ENCODE data around the gene GATD1. TPM values are rescaled to one million over a fixed set of nuclear protein-coding genes. Genes with fewer than 3 reads are reported as not detected.

The GATD1 gene
- total and polyA plus RNA-seq, 9 of the 15 experiments (the other 6 are each of a cell fraction or from before 2014, with no cell fraction given), result 2.8 to 144 (median 36.9) TPM

- TF ChIP-seq PRPF4 (IDR thresholded peaks at IDR 0.05; ENCODE audit: insufficient read depth, low read depth, low read length, poor library complexity, severe bottlenecking), result no peak
- TF ChIP-seq UBTF (IDR thresholded peaks at IDR 0.05; ENCODE audit: borderline replicate concordance in 1 of 2, low read depth in 2 of 2, low read length in 2 of 2), result no peak
- peak; percentile 70 for TF ChIP-seq SAP30 (IDR thresholded peaks at IDR 0.05; ENCODE audit: borderline replicate concordance, insufficient read depth, low read depth, low read length, poor library complexity, severe bottlenecking)
- TF ChIP-seq BHLHE40 (IDR thresholded peaks at IDR 0.05; ENCODE audit: low read length), result peak; percentile 96
- TF ChIP-seq GTF2F1 (IDR thresholded peaks at IDR 0.05; ENCODE audit: low read depth, low read length), result no peak
- 0 out of 2 replicates have a peak, but pooled peaks have one; percentile 41 for TF ChIP-seq HNRNPL (IDR thresholded peaks at IDR 0.05; ENCODE audit: low read depth, low read length)
- no peak for TF ChIP-seq ZNF146 (CRISPR knock-in tag; IDR thresholded peaks at IDR 0.05; ENCODE audit: unreplicated experiment)
- TF ChIP-seq, protein P1, sequence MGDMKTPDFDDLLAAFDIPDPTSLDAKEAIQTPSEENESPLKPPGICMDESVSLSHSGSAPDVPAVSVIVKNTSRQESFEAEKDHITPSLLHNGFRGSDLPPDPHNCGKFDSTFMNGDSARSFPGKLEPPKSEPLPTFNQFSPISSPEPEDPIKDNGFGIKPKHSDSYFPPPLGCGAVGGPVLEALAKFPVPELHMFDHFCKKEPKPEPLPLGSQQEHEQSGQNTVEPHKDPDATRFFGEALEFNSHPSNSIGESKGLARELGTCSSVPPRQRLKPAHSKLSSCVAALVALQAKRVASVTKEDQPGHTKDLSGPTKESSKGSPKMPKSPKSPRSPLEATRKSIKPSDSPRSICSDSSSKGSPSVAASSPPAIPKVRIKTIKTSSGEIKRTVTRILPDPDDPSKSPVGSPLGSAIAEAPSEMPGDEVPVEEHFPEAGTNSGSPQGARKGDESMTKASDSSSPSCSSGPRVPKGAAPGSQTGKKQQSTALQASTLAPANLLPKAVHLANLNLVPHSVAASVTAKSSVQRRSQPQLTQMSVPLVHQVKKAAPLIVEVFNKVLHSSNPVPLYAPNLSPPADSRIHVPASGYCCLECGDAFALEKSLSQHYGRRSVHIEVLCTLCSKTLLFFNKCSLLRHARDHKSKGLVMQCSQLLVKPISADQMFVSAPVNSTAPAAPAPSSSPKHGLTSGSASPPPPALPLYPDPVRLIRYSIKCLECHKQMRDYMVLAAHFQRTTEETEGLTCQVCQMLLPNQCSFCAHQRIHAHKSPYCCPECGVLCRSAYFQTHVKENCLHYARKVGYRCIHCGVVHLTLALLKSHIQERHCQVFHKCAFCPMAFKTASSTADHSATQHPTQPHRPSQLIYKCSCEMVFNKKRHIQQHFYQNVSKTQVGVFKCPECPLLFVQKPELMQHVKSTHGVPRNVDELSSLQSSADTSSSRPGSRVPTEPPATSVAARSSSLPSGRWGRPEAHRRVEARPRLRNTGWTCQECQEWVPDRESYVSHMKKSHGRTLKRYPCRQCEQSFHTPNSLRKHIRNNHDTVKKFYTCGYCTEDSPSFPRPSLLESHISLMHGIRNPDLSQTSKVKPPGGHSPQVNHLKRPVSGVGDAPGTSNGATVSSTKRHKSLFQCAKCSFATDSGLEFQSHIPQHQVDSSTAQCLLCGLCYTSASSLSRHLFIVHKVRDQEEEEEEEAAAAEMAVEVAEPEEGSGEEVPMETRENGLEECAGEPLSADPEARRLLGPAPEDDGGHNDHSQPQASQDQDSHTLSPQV (IDR thresholded peaks at IDR 0.05), result peak; percentile 79
- no peak for TF ChIP-seq SMAD1 (IDR thresholded peaks at IDR 0.05; ENCODE audit: low read depth, low read length, partially characterized antibody)
- peak; percentile 59; the same call in 1 of the 2 replicates for TF ChIP-seq CTBP1 (IDR thresholded peaks at IDR 0.05; ENCODE audit: borderline replicate concordance)
- no peak for TF ChIP-seq PTRF (tag; IDR thresholded peaks at IDR 0.05)
- no peak for TF ChIP-seq HMBOX1 (IDR thresholded peaks at IDR 0.05)
- TF ChIP-seq SLC30A9 (CRISPR knock-in tag; IDR thresholded peaks at IDR 0.05), result no peak
- TF ChIP-seq HNRNPLL (IDR thresholded peaks at IDR 0.05; ENCODE audit: low read depth, low read length, poor library complexity, severe bottlenecking), result no peak
- no peak for TF ChIP-seq BRF2 (IDR thresholded peaks at IDR 0.05; ENCODE audit: borderline replicate concordance, insufficient read depth, insufficient read length)
- no peak for TF ChIP-seq EHMT2 (IDR thresholded peaks at IDR 0.05)
Observed at GRCh38 chr11:777288-778255, at the start of gene GATD1 (continued).

Data from K562 (cell line).